H9 (cell line): Measurements from ENCODE around the gene WIPF2. TPM values are rescaled to one million over a fixed set of nuclear protein-coding genes. Genes with fewer than 3 reads are reported as not detected.

Source experiments
- DNase-seq: peaks from one replicate; pipeline ENCODE4 v3.0.0-alpha.2; 2017
- H2AFZ ChIP-seq: one replicate; pipeline ENCODE4 v1.6.1; 2013; ENCODE audit warnings: mild to moderate bottlenecking, low read length, control low read depth, moderate library complexity
- H2AK5ac ChIP-seq: 2 replicates; pipeline ENCODE4 v1.6.1; 2013; ENCODE audit warnings: low read length, control low read depth, mixed read lengths; ENCODE audit not compliant: insufficient read length
- H2BK120ac ChIP-seq: one replicate; pipeline ENCODE4 v1.6.1; 2013; ENCODE audit warnings: low read depth, mild to moderate bottlenecking, low read length, control low read depth, inconsistent platforms; ENCODE audit not compliant: poor library complexity, severe bottlenecking
- H2BK12ac ChIP-seq: 2 replicates; pipeline ENCODE4 v1.6.1; 2013; ENCODE audit warnings: low read length, control low read depth, mixed read lengths, low read depth; ENCODE audit not compliant: insufficient read length
- H2BK15ac ChIP-seq: 2 replicates; pipeline ENCODE4 v1.6.1; 2013; ENCODE audit warnings: low read depth, low read length, control low read depth
- H2BK20ac ChIP-seq: one replicate; pipeline ENCODE4 v1.6.1; 2013; ENCODE audit warnings: low read depth, mild to moderate bottlenecking, low read length, control low read depth, inconsistent platforms; ENCODE audit not compliant: poor library complexity, severe bottlenecking
- H2BK5ac ChIP-seq: 2 replicates; pipeline ENCODE4 v1.6.1; 2013; ENCODE audit warnings: low read length, control low read depth, mixed read lengths; ENCODE audit not compliant: insufficient read length
- H3K14ac ChIP-seq: 2 replicates; pipeline ENCODE4 v1.6.1; 2013; ENCODE audit warnings: low read length, control low read depth; ENCODE audit not compliant: insufficient read depth
- H3K18ac ChIP-seq: 2 replicates; pipeline ENCODE4 v1.6.1; 2013; ENCODE audit warnings: low read depth, mild to moderate bottlenecking, mixed read lengths, low read length, control low read depth; ENCODE audit not compliant: insufficient read length
- H3K23ac ChIP-seq: 2 replicates; pipeline ENCODE4 v1.6.1; 2013; ENCODE audit warnings: low read length, control low read depth, mixed read lengths, low read depth; ENCODE audit not compliant: insufficient read length
- H3K23me2 ChIP-seq: 2 replicates; pipeline ENCODE4 v1.6.1; 2013; ENCODE audit warnings: low read depth, mild to moderate bottlenecking, mixed read lengths, low read length, control low read depth; ENCODE audit not compliant: insufficient read length, poor library complexity, severe bottlenecking
- H3K27ac ChIP-seq: 2 replicates; pipeline ENCODE4 v1.5.1; 2013; ENCODE audit warnings: low read length, control low read depth, mixed read lengths, low read depth; ENCODE audit not compliant: insufficient read length
- H3K27me3 ChIP-seq: 2 replicates; pipeline ENCODE4 v1.6.1; 2013; ENCODE audit warnings: low read length, control low read depth, inconsistent platforms; ENCODE audit not compliant: insufficient read depth
- H3K4ac ChIP-seq: 2 replicates; pipeline ENCODE4 v1.6.1; 2013; ENCODE audit warnings: low read depth, mild to moderate bottlenecking, control low read depth, inconsistent platforms, low read length, moderate library complexity
- H3K4me1 ChIP-seq: 2 replicates; pipeline ENCODE4 v1.6.1; 2013; ENCODE audit warnings: low read length, control low read depth, inconsistent platforms; ENCODE audit not compliant: insufficient read depth
- H3K4me2 ChIP-seq: 2 replicates; pipeline ENCODE4 v1.6.1; 2013; ENCODE audit warnings: low read length, control low read depth, mixed read lengths; ENCODE audit not compliant: insufficient read length, insufficient read depth
- H3K56ac ChIP-seq: 2 replicates; pipeline ENCODE4 v1.6.1; 2013; ENCODE audit warnings: low read depth, mild to moderate bottlenecking, mixed read lengths, low read length, control low read depth; ENCODE audit not compliant: insufficient read length
- H3K79me1 ChIP-seq: 2 replicates; pipeline ENCODE4 v1.6.1; 2013; ENCODE audit warnings: low read depth, mild to moderate bottlenecking, moderate library complexity, low read length, control low read depth, inconsistent platforms; ENCODE audit not compliant: insufficient read depth, poor library complexity, severe bottlenecking
- H3K79me2 ChIP-seq: 2 replicates; pipeline ENCODE4 v1.6.1; 2013; ENCODE audit warnings: low read length, control low read depth, inconsistent platforms; ENCODE audit not compliant: insufficient read depth
- H3K9ac ChIP-seq: 2 replicates; pipeline ENCODE4 v1.6.1; 2013; ENCODE audit warnings: low read length, control low read depth, mixed read lengths; ENCODE audit not compliant: insufficient read length; ENCODE audit errors: extremely low read depth
- H3K9me3 ChIP-seq: one replicate; pipeline ENCODE4 v1.6.1; 2013; ENCODE audit warnings: low read depth, low read length, inconsistent platforms; ENCODE audit not compliant: control insufficient read depth
- H3T11ph ChIP-seq: one replicate; pipeline ENCODE4 v1.6.1; 2013; ENCODE audit warnings: mild to moderate bottlenecking, low read length, control low read depth, inconsistent platforms
- H4K20me1 ChIP-seq: one replicate; pipeline ENCODE4 v1.6.1; 2013; ENCODE audit not compliant: control insufficient read depth, insufficient read length, insufficient read depth
- H4K5ac ChIP-seq: 2 replicates; pipeline ENCODE4 v1.6.1; 2013; ENCODE audit warnings: low read depth, mild to moderate bottlenecking, mixed read lengths, low read length, control low read depth; ENCODE audit not compliant: insufficient read length
- H4K8ac ChIP-seq: replicated peaks from 2 replicates; pipeline ENCODE4 v1.6.1; 2013; ENCODE audit warnings: low read length, control low read depth, mixed read lengths, low read depth; ENCODE audit not compliant: insufficient read length
- H4K91ac ChIP-seq: 2 replicates; pipeline ENCODE4 v1.6.1; 2013; ENCODE audit warnings: low read depth, mild to moderate bottlenecking, moderate library complexity, mixed read lengths, low read length, control low read depth; ENCODE audit not compliant: insufficient read length
- H3K27ac Mint-ChIP-seq, 3 experiments: 2 replicates in 2 of 3; 3 replicates in 1 of 3; pipeline ENCODE4 v1.8.0; 2020 to 2021; ENCODE audit warnings: mixed read lengths in 3 of 3, mild to moderate bottlenecking in 1 of 3, moderate library complexity in 1 of 3
- H3K27me3 Mint-ChIP-seq: 2 replicates; pipeline ENCODE4 v1.8.0; 2021; ENCODE audit warnings: low read depth, mild to moderate bottlenecking, moderate library complexity, mixed read lengths
- H3K36me3 Mint-ChIP-seq, 3 experiments: 2 replicates in 2 of 3; 3 replicates in 1 of 3; pipeline ENCODE4 v1.8.0; 2020 to 2021; ENCODE audit warnings: low read depth in 3 of 3, mixed read lengths in 3 of 3; ENCODE audit not compliant: insufficient read depth in 1 of 3
- H3K4me1 Mint-ChIP-seq, 2 experiments: 2 replicates each; pipeline ENCODE4 v1.8.0; 2020; ENCODE audit warnings: mixed read lengths in 2 of 2
- H3K4me3 Mint-ChIP-seq, 2 experiments: 2 replicates in 1 of 2; 3 replicates in 1 of 2; pipeline ENCODE4 v1.8.0; 2020 to 2021; ENCODE audit warnings: mild to moderate bottlenecking in 2 of 2, mixed read lengths in 2 of 2, moderate library complexity in 1 of 2
- H3K9me3 Mint-ChIP-seq, 2 experiments: 2 replicates in 1 of 2; 3 replicates in 1 of 2; pipeline ENCODE4 v1.8.0; 2020; ENCODE audit warnings: mild to moderate bottlenecking in 2 of 2, mixed read lengths in 2 of 2, moderate library complexity in 1 of 2
- WGBS: extraction: QIAGEN DNeasy Blood & Tissue Kit; methylation state at CpG from one replicate; pipeline ENCODE4 v1.1.7; 2013; ENCODE audit warnings: missing lambda C conversion rate, low lambda C conversion rate, mixed read lengths; ENCODE audit not compliant: insufficient read length; ENCODE audit errors: extremely low coverage; 5-methylcytosine and 5-hydroxymethylcytosine counted together
- total RNA-seq: library from RNA; stranded (reverse); gene quantifications from 2 replicates; pipeline ENCODE4 v1.2.1, GENCODE V29; 2021
- TF ChIP-seq, protein P1 (sequence below): fragments of 200-600 bp; sonication (generic); conservative IDR thresholded peaks from 3 replicates; pipeline ENCODE4 v1.8.0; 2021; ENCODE audit warnings: antibody characterized with exemption, mild to moderate bottlenecking

Gene WIPF2
- total RNA-seq, 1 experiment from 2014 or later, result 24.2 TPM

DNA sequence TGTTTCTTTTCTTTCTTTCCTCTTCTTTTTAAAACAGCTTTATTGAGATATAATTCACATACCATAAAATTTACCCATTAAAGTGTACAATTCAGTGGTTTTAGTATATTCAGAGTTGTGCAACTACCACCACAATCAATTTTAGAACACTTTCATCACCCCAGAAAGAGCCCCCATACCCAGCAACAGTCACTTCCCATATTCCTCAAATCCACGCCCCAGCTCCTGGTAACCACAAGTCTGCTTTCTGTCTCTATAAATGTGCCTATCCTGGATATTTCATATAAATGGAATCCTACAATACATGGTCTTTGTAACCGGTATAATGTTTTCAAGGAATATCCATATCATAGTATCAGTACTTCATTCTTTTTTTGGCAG, 109.3 kb downstream of the WIPF2 start:
- Histone ChIP-seq H3K23me2 (no peaks in the 10 kb centered on the region), H3K79me1 (no peaks in the 10 kb centered on the region), H2AK5ac (no peak overlapping the region), H2BK120ac (no peak overlapping the region), H3K56ac (no peak overlapping the region), H2BK15ac (no peak overlapping the region), H2BK5ac (no peak overlapping the region), H3K4me1 (no peaks in the 10 kb centered on the region; the same call in 1 of the 2 replicates), H3K9ac (no peak overlapping the region), H2BK12ac (no peak overlapping the region), H4K91ac (no peak overlapping the region), H4K8ac (no peak overlapping the region), H4K5ac (no peak overlapping the region), H3T11ph (no peak overlapping the region), H3K27ac (no peak overlapping the region), H3K9me3 (no peaks in the 10 kb centered on the region), H3K4ac (no peak overlapping the region), H3K4me2 (no peak overlapping the region), H3K14ac (no peak overlapping the region), H3K79me2 (peaks cover 3% of the 10 kb centered on the region; the same call in 1 of the 2 replicates), H2AFZ (no peak overlapping the region), H3K27me3 (no peaks in the 10 kb centered on the region), H3K18ac (no peak overlapping the region), H3K23ac (no peak overlapping the region), H4K20me1 (no peaks in the 10 kb centered on the region), H2BK20ac (no peak overlapping the region)
- Mint-ChIP-seq H3K27me3 (peaks cover 22% of the 10 kb centered on the region), H3K36me3 (peaks cover 6 to 8% (median 7%) of the 10 kb centered on the region in 3 experiments), H3K4me3 (no peak overlapping the region), H3K27ac (no peak overlapping the region), H3K4me1 (peaks cover 8 to 18% of the 10 kb centered on the region in 2 experiments), H3K9me3 (no peaks in the 10 kb centered on the region)
- WGBS, result no CpG with 5 or more reads among the region's 2 CpGs
- TF ChIP-seq, protein P1, sequence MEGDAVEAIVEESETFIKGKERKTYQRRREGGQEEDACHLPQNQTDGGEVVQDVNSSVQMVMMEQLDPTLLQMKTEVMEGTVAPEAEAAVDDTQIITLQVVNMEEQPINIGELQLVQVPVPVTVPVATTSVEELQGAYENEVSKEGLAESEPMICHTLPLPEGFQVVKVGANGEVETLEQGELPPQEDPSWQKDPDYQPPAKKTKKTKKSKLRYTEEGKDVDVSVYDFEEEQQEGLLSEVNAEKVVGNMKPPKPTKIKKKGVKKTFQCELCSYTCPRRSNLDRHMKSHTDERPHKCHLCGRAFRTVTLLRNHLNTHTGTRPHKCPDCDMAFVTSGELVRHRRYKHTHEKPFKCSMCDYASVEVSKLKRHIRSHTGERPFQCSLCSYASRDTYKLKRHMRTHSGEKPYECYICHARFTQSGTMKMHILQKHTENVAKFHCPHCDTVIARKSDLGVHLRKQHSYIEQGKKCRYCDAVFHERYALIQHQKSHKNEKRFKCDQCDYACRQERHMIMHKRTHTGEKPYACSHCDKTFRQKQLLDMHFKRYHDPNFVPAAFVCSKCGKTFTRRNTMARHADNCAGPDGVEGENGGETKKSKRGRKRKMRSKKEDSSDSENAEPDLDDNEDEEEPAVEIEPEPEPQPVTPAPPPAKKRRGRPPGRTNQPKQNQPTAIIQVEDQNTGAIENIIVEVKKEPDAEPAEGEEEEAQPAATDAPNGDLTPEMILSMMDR, result no peak
- no peak for DNase-seq
